ENCODE results near the gene NEFH. TPM values are rescaled to one million over a fixed set of nuclear protein-coding genes. Genes with fewer than 3 reads are reported as not detected.
A peak's percentile ranks its signal among the peaks of the same experiment; 100 is the strongest.

Gene NEFH
- total RNA-seq, 1 experiment from 2014 or later, result not detected

- peak; percentile 24 for DNase-seq (ENCODE audit: low spot score)
These were observed 23.9 kb downstream of the NEFH start for GRCh38 chr22:29503811-29504372.

DNA sequence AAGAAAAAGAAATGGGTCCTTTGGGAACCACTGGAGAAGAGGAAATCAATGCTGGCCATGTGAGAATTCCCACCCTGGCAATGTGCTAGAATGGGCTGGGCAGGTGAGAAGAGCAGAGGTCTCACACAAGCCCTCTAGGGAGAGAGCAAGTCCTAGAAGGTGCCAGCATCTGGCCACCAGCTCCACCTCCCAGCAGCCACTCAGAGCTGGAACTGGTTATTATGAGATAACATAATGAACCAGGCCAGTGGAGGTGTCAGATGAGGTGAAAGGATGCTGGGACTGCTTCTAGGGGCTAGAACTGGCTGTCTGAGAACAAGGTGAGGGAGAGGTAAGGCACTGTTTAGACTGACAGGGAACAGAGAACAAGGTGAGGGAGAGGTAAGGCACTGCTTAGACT is 29.3 kb downstream of the NEFH start:
- DNase-seq (ENCODE audit: low spot score), result no peak

GRCh38 chr22:29509815-29510214 is 29.8 kb downstream of the NEFH start:
- DNase-seq (ENCODE audit: low spot score), result no peak

DNA sequence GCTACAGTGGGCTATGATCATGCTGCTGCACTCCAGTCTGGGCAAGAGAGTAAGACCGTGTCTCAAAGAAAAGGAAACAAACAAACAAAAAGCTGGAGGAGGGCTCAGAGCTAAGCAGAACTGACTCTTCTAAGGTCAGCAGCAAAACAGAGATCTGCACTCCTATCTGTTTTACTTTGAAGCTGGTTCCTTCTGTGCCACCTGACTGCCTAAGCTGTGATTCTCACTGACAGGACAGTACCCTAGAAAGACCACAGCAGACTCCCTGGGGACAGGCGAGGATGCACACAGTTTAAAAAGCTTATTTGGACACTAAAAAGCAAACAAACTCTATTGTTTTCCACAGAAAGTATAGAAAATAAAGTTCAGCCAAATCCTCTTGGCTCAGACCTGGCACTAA is 30.5 kb downstream of the NEFH start:
- no peak for DNase-seq (ENCODE audit: low spot score)

- DNase-seq (ENCODE audit: low spot score), result no peak
These were observed 31.3 kb downstream of the NEFH start for GRCh38 chr22:29511126-29511862.

- no peak for DNase-seq (ENCODE audit: low spot score)
These were observed 32.0 kb downstream of the NEFH start for GRCh38 chr22:29512031-29512430.

GRCh38 chr22:29517215-29517908 is 37.3 kb downstream of the NEFH start:
- no peak for DNase-seq (ENCODE audit: low spot score)

- DNase-seq (ENCODE audit: low spot score), result no peak
These were observed 38.4 kb downstream of the NEFH start for GRCh38 chr22:29518427-29518826.

DNA sequence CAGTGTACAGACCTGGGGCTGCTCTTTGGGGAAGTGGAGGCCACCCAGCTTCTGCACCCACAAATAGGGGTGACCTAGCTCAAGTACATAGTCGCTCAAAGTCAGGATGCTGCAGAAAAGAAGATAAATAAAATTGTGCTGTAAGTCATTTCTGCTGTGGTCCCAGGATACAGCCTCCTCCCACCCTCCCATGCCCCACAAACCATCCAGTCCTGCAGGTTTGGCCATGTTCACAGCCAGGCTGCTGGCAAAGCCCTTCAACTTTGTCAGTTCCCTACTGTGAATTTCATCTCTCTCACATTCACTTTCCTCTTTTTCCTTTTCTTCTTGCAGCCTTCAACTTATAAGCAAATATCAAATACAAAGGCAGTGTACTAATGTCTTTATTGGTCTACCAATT is 40.0 kb downstream of the NEFH start:
- no peak for DNase-seq (ENCODE audit: low spot score)

- no peak for DNase-seq (ENCODE audit: low spot score)
These were observed 40.8 kb downstream of the NEFH start for GRCh38 chr22:29520851-29521250.

DNA sequence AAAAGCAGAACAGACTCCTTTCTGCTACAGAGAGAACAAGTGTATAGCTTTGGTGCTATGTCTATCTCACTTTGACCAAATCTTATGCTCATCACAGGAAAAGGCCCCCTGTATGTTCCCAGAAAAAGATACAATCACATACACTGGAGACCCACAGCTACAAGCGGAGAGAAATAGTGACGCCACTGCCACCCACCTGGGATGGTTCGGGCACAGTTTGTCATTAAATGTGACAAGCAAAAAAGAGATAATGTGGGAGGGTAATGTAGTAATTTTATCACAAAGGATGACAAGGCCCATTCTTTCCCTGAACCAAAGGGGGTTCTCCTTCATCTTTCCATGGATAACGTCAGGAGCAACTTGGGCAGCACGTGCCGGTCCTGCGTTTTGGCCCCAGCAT is 41.5 kb downstream of the NEFH start:
- no peak for DNase-seq (ENCODE audit: low spot score)

DNA sequence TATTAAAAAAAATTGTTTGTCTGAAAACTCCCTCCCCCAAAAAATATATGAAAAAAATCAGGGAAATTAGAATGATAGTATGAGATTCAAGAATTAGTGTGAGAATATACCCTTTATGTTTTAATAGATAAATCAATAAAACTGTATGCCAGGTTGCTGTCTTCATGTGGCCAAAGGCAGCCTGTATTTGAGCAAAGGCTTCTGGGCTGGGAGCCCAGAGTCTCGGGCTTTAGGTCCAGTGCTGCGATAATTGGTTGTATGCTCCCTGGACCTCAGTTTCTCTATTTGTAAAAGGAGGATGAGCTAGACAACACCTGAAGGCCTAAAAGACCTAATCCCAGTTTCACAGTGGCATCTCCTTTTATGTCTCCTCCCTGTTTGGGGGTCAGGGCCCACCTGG is 43.7 kb downstream of the NEFH start:
- no peak for DNase-seq (ENCODE audit: low spot score)

GRCh38 chr22:29524442-29525191 is 44.6 kb downstream of the NEFH start:
- DNase-seq (ENCODE audit: low spot score), result no peak

DNA sequence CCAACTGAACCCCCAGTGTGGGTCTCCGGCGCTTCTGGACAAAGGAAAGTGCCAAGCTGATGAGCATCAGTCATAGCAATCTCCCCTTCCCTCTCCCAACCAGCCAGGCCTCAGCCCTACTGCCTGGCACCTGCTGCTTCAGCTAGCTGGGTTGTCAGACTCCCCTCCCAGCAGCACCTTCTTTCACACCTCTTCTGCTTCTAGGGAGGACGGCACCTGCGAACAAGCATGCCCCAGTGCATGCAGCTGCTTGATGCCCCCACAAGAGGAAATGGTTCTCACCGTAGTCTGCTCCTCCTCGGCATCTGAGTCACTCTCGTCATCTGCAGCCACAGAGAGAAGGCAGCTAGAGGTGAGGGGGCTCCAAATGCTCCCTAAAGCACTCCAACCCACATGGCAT is 48.1 kb downstream of the NEFH start:
- DNase-seq (ENCODE audit: low spot score), result no peak

- DNase-seq (ENCODE audit: low spot score), result no peak
These were observed 50.7 kb downstream of the NEFH start for GRCh38 chr22:29530716-29531115.

DNA sequence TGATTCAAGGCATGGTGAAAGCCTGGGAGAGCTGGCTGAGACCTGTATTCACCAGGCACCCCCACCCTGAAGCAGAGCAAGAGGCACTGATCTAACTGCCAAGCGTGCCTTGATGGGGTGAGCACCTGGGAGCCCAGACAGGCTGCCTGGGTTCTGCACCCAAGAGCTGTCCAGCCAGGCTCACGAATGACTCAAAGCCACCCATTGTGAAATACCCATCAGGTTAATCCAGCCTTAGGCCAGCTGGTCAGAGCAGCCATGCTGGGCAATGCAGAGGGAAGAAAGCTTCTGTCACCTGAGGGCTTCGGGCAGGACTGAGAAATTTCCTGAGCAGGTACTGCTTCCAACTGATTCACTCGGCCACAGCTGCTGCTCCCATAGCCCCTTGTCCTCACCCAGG is 51.4 kb downstream of the NEFH start:
- DNase-seq (ENCODE audit: low spot score), result no peak

DNA sequence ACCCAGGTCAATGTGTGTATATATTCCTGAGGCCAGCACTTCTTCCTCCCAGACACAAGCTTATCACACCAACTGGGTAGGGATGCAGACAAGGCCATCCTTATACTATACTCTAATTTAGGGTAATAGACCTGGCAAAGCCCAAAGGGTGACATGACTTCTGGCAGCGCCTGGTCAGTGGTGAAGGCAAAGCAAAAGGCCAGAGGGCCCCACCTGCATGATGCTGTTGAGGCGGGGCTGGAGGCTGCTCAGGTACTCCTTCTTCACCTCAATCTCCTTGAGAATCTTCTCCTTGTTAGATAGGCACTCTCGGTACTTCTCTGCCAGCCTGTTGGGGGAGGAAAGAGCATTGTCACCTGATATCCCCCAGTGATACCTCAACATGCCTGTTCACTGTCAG is 56.4 kb downstream of the NEFH start:
- DNase-seq (ENCODE audit: low spot score), result no peak

DNA sequence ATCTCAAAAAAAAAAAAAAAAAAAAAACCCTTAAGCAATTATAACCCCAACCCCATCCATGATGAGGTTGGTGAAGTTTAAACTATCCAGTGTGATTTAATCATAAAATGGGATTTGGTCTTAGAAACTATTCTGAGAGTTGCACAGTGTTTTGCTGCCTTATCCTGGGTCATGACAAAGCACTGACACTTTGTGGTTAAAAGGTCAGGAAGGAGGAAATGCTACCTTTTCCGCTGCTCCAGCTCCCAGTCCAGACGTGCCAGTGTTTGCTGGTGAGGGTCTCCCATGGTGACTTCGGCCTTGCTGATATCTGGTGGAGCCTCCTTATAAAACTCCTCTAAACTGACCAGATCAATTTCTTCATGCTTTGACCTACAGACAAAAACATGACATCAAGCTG is 59.1 kb downstream of the NEFH start:
- no peak for DNase-seq (ENCODE audit: low spot score)

Data from H4 (cell line).